Endothelial cell of umbilical vein (primary cell): ENCODE results near the gene OPCML. TPM values are rescaled to one million over a fixed set of nuclear protein-coding genes. Genes with fewer than 3 reads are reported as not detected.

ENCODE experiments used
- BruUV-seq: library from RNA; stranded (reverse); fragments of 400-500 nt; replicated peaks from 2 replicates; lab custom pipeline; 2021; lab: Mats Ljungman, UMichigan
- CTCF ChIA-PET: fragments of 300-600, 350-600 bp; sonication (Branson Sonifier 250); formaldehyde crosslinking; loops from one replicate; lab custom pipeline; 2021; ENCODE audit warnings: antibody characterized with exemption, inconsistent platforms; lab: Charles Lee
- POLR2A ChIA-PET: fragments of 300-600, 350-600 bp; sonication (Branson Sonifier 250); formaldehyde crosslinking; loops from one replicate; lab custom pipeline; 2021; ENCODE audit warnings: antibody characterized with exemption, inconsistent platforms; lab: Charles Lee
- DNase-seq: peaks from one replicate; pipeline ENCODE4 v3.0.0-alpha.2; 2011; ENCODE audit warnings: low read depth, low spot score
- FAIRE-seq: peaks from 2 replicates; lab custom pipeline; 2011; peaks lifted over from hg19 to GRCh38; lab: Jason Lieb, UNC
- H2AFZ ChIP-seq: 2 replicates; pipeline ENCODE4 v1.6.0; 2012; ENCODE audit warnings: low read depth, low read length, control low read depth, inconsistent platforms
- H3K27ac ChIP-seq: 2 replicates; pipeline ENCODE4 v1.5.1; 2011; ENCODE audit warnings: low read depth, mild to moderate bottlenecking, control low read depth, low read length, moderate library complexity; ENCODE audit not compliant: insufficient read depth
- H3K27me3 ChIP-seq, 2 experiments: 2 replicates each; pipeline versions ENCODE4 v1.6.0 to v1.6.1; 2011; ENCODE audit warnings: low read length in 2 of 2, mixed read lengths in 1 of 2; ENCODE audit not compliant: control insufficient read depth in 2 of 2, insufficient read depth in 2 of 2
- H3K36me3 ChIP-seq, 2 experiments: 2 replicates in 1 of 2; 3 replicates in 1 of 2; pipeline ENCODE4 v1.5.1; 2011; ENCODE audit warnings: low read length in 2 of 2, mild to moderate bottlenecking in 1 of 2, moderate library complexity in 1 of 2; ENCODE audit not compliant: control insufficient read depth in 2 of 2, insufficient read depth in 2 of 2; ENCODE audit errors: extremely low read depth in 1 of 2
- H3K4me1 ChIP-seq: 3 replicates; pipeline ENCODE4 v1.5.1; 2011; ENCODE audit warnings: mild to moderate bottlenecking, low read length; ENCODE audit not compliant: control insufficient read depth, insufficient read depth; ENCODE audit errors: extremely low read depth
- H3K4me2 ChIP-seq: 2 replicates; pipeline ENCODE4 v1.6.1; 2011; ENCODE audit warnings: low read length, control low read depth, mixed read lengths; ENCODE audit not compliant: insufficient read depth
- H3K4me3 ChIP-seq, 3 experiments: fragments of 200-600 bp in 1 of 3; sonication (generic), shearing (Covaris generic) in 1 of 3; replicated peaks in 1 of 3; 2 replicates each; pipeline ENCODE4 v1.5.1; 2011 to 2016; ENCODE audit warnings: control low read depth in 3 of 3, low read length in 3 of 3, mild to moderate bottlenecking in 2 of 3, inconsistent platforms in 1 of 3, low read depth in 1 of 3, moderate library complexity in 1 of 3; ENCODE audit not compliant: insufficient read depth in 1 of 3
- H3K79me2 ChIP-seq: 2 replicates; pipeline ENCODE4 v1.6.0; 2012; ENCODE audit warnings: low read length, inconsistent platforms; ENCODE audit not compliant: control insufficient read depth, insufficient read depth
- H3K9ac ChIP-seq: replicated peaks from 2 replicates; pipeline ENCODE3; 2011; ENCODE audit warnings: low read length, control low read depth; ENCODE audit not compliant: insufficient read depth; ENCODE audit errors: extremely low read depth
- H3K9me1 ChIP-seq: replicated peaks from 3 replicates; pipeline ENCODE4 v1.6.0; 2011; ENCODE audit warnings: mild to moderate bottlenecking, low read length; ENCODE audit not compliant: control insufficient read depth, insufficient read depth; ENCODE audit errors: extremely low read depth
- H3K9me3 ChIP-seq: replicated peaks from 2 replicates; pipeline ENCODE4 v1.5.1; 2012; ENCODE audit warnings: low read length, inconsistent platforms; ENCODE audit not compliant: control insufficient read depth, insufficient read depth
- H4K20me1 ChIP-seq: replicated peaks from 2 replicates; pipeline ENCODE3; 2011; ENCODE audit warnings: mild to moderate bottlenecking, low read length; ENCODE audit not compliant: control insufficient read depth, insufficient read depth; ENCODE audit errors: extremely low read depth
- CTCF ChIP-seq, 2 donors: IDR thresholded peaks; 1 replicate in 1 of 2; 2 replicates in 1 of 2; pipeline ENCODE4 v1.5.1; 2011; ENCODE audit warnings: low read length in 2 of 2, mild to moderate bottlenecking in 2 of 2, moderate library complexity in 2 of 2, control low read depth in 1 of 2, inconsistent platforms in 1 of 2, low read depth in 1 of 2; ENCODE audit not compliant: insufficient read depth in 1 of 2; ENCODE audit errors: extremely low read depth in 1 of 2
- FOS ChIP-seq: IDR thresholded peaks from 2 replicates; pipeline ENCODE4 v1.6.1; 2011; ENCODE audit warnings: mild to moderate bottlenecking, low read length, moderate library complexity, borderline replicate concordance; ENCODE audit not compliant: insufficient read depth
- GATA2 ChIP-seq: IDR thresholded peaks from 2 replicates; pipeline ENCODE4 v1.7.0; 2011; ENCODE audit warnings: low read depth, mild to moderate bottlenecking, moderate library complexity, mixed read lengths, low read length; ENCODE audit not compliant: insufficient read length, insufficient read depth
- JUN ChIP-seq: IDR thresholded peaks from 2 replicates; pipeline ENCODE4 v1.6.1; 2011; ENCODE audit warnings: borderline replicate concordance, low read depth; ENCODE audit not compliant: insufficient read length, insufficient read depth
- POLR2A ChIP-seq: IDR thresholded peaks from 2 replicates; pipeline ENCODE4 v1.6.1; 2012; ENCODE audit warnings: low read depth, mild to moderate bottlenecking, control low read depth, low read length
- dilution Hi-C: fragments of 300-500 bp; cut with MboI; formaldehyde crosslinking; loops from one replicate; pipeline ENCODE4 v1.15.0; 2019; ENCODE audit warnings: low sequenced_read_pairs; ENCODE audit not compliant: extremely low pct_ligation_motif_present
- intact Hi-C: fragments of 100-400 bp; cut with micrococcal nuclease; formaldehyde crosslinking; loops from one replicate; pipeline ENCODE4 v1.10.0; 2022
- polyA plus RNA-seq, 4 experiments: library from polyadenylated mRNA; depleted of rRNA in 3 of 4; stranded (reverse) in 3 of 4; unstranded in 1 of 4; fragments of >200 nt; gene quantifications; 2 replicates each; pipeline versions ENCODE4 v1.2.1 to v1.2.3, GENCODE V29; 2011 to 2012; ENCODE audit warnings: missing spikeins in 1 of 4
- total RNA-seq: library from RNA; stranded (reverse); gene quantifications from 2 replicates; pipeline ENCODE4 v1.2.3, GENCODE V29; 2021
- TF ChIP-seq, protein P1 (sequence below): IDR thresholded peaks from 2 replicates; pipeline ENCODE4 v1.6.1; 2011; ENCODE audit not compliant: insufficient read depth, insufficient read length

Gene OPCML
- total and polyA plus RNA-seq, 2 donors (not counting 3 experiments of a cell fraction or from before 2014, with no cell fraction given), result not detected

- Histone ChIP-seq H3K36me3 (no peaks in the 10 kb centered on the region), H2AFZ (no peak overlapping the region), H3K9me1 (no peaks in the 10 kb centered on the region), H3K4me3 (no peak overlapping the region), H3K27ac (no peak overlapping the region), H3K79me2 (no peaks in the 10 kb centered on the region), H3K4me2 (no peak overlapping the region), H3K9me3 (no peaks in the 10 kb centered on the region), H3K4me1 (no peaks in the 10 kb centered on the region), H4K20me1 (no peaks in the 10 kb centered on the region), H3K27me3 (no peaks in the 10 kb centered on the region), H3K9ac (no peak overlapping the region)
- POLR2A ChIA-PET, result no interaction called here
- BruUV-seq, result no TSS peak
- DNase-seq (no peak), FAIRE-seq (no peak)
- intact Hi-C loops (no loop called here), dilution Hi-C loops (no loop called here)
- TF ChIP-seq, protein P1, sequence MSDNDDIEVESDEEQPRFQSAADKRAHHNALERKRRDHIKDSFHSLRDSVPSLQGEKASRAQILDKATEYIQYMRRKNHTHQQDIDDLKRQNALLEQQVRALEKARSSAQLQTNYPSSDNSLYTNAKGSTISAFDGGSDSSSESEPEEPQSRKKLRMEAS, result no peak
- no peak for TF ChIP-seq POLR2A
- TF ChIP-seq FOS, result no peak
- TF ChIP-seq JUN, result no peak
- TF ChIP-seq CTCF (IDR thresholded peaks at IDR 0.05; ENCODE audit: extremely low read depth in 1 of 2, insufficient read depth in 1 of 2, low read depth in 1 of 2, low read length in 2 of 2), result no peak
- TF ChIP-seq GATA2, result no peak
- CTCF ChIA-PET, result no interaction called here
Measured at GRCh38 chr11:132846075-132846474, 686.2 kb downstream of the OPCML start.
